K562 (cell line): ENCODE data around the gene TUBA8. TPM values are rescaled to one million over a fixed set of nuclear protein-coding genes. Genes with fewer than 3 reads are reported as not detected.

Source experiments
- ATAC-seq: fragments of 200-7000 bp; cut with Tn5 transposase; 3 replicates; pipeline ENCODE4 v1.9.1; 2020; ENCODE audit warnings: moderate library complexity
- BruUV-seq: library from RNA; stranded (reverse); fragments of 400-500 nt; replicated peaks from 2 replicates; lab custom pipeline; 2021; lab: Mats Ljungman, UMichigan
- CTCF ChIA-PET: fragments of 300-600 bp; formaldehyde crosslinking; extraction: SDS; loops from one replicate; lab custom pipeline; 2021; ENCODE audit warnings: low intra/inter-chr PET ratio; lab: Yijun Ruan, JAX
- POLR2A ChIA-PET: fragments of 300-600, 350-650 bp; sonication (Branson Sonifier 250); formaldehyde crosslinking; extraction: SDS; loops from one replicate; lab custom pipeline; 2021; ENCODE audit warnings: antibody characterized with exemption, inconsistent platforms; lab: Yijun Ruan, JAX
- DNase-seq, 4 experiments: peaks; one replicate each; pipeline versions ENCODE4 v3.0.0 to v3.0.0-alpha.2; 2011 to 2018; ENCODE audit warnings: low spot score in 3 of 4, mixed read lengths in 3 of 4; ENCODE audit errors: extremely low read depth in 1 of 4
- FAIRE-seq: peaks from 2 replicates; lab custom pipeline; 2011; peaks lifted over from hg19 to GRCh38; lab: Jason Lieb, UNC
- H2AFZ ChIP-seq: 2 replicates; pipeline ENCODE4 v1.6.0; 2011; ENCODE audit warnings: low read depth, low read length, control low read depth, inconsistent platforms
- H3K27ac ChIP-seq: fragments of 200-600 bp; 3 replicates; pipeline ENCODE4 v1.8.0; 2011; ENCODE audit warnings: low read depth, mild to moderate bottlenecking, control low read depth, inconsistent platforms, low read length, moderate library complexity, mixed read lengths; ENCODE audit errors: extremely low read depth
- H3K27me3 ChIP-seq, 2 experiments: fragments of 300-600 bp in 1 of 2; 2 replicates in 1 of 2; 3 replicates in 1 of 2; pipeline versions ENCODE4 v1.6.0 to v1.8.0; 2011; ENCODE audit warnings: inconsistent platforms in 2 of 2, low read length in 2 of 2, mild to moderate bottlenecking in 1 of 2, mixed read lengths in 1 of 2, moderate library complexity in 1 of 2; ENCODE audit not compliant: control insufficient read depth in 2 of 2, insufficient read depth in 2 of 2
- H3K36me3 ChIP-seq: fragments of 300-600 bp; 3 replicates; pipeline ENCODE4 v1.8.0; 2011; ENCODE audit warnings: mild to moderate bottlenecking, low read length, inconsistent platforms; ENCODE audit not compliant: control insufficient read depth, insufficient read depth
- H3K4me1 ChIP-seq, 2 experiments: fragments of 200-600 bp in 1 of 2; replicated peaks in 1 of 2; 2 replicates in 1 of 2; 3 replicates in 1 of 2; pipeline versions ENCODE4 v1.5.1 to v1.8.0; 2011; ENCODE audit warnings: inconsistent platforms in 2 of 2, low read length in 2 of 2, mild to moderate bottlenecking in 1 of 2, mixed read lengths in 1 of 2, moderate library complexity in 1 of 2; ENCODE audit not compliant: control insufficient read depth in 2 of 2, insufficient read depth in 2 of 2
- H3K4me2 ChIP-seq: 2 replicates; pipeline ENCODE4 v1.6.1; 2011; ENCODE audit warnings: low read length, control low read depth, inconsistent platforms, mixed read lengths; ENCODE audit not compliant: insufficient read depth
- H3K4me3 ChIP-seq: fragments of 200-600 bp; sonication (generic), shearing (Covaris generic); 2 replicates; pipeline ENCODE4 v1.5.1; 2016; ENCODE audit warnings: control low read depth, inconsistent platforms
- H3K79me2 ChIP-seq: fragments of 200-600 bp; 3 replicates; pipeline ENCODE4 v1.8.0; 2011; ENCODE audit warnings: low read length, inconsistent platforms; ENCODE audit not compliant: control insufficient read depth, insufficient read depth
- H3K9ac ChIP-seq, 2 experiments: 2 replicates each; pipeline versions ENCODE4 v1.6.0 to v1.6.1; 2011; ENCODE audit warnings: low read depth in 2 of 2, low read length in 2 of 2, control low read depth in 1 of 2, inconsistent platforms in 1 of 2, mild to moderate bottlenecking in 1 of 2, mixed read lengths in 1 of 2; ENCODE audit not compliant: insufficient read depth in 1 of 2
- H3K9me1 ChIP-seq: one replicate; pipeline ENCODE4 v1.6.0; 2011; ENCODE audit warnings: inconsistent platforms, mild to moderate bottlenecking, low read length, moderate library complexity; ENCODE audit not compliant: control insufficient read depth, insufficient read depth
- H3K9me3 ChIP-seq: replicated peaks from 2 replicates; pipeline ENCODE4 v1.5.1; 2011; ENCODE audit warnings: low read depth, low read length, inconsistent platforms; ENCODE audit not compliant: control insufficient read depth, insufficient read depth
- H4K20me1 ChIP-seq: replicated peaks from 2 replicates; pipeline ENCODE4 v1.6.1; 2011; ENCODE audit warnings: low read length, inconsistent platforms, mixed read lengths; ENCODE audit not compliant: control insufficient read depth, insufficient read depth
- MAFG ChIP-seq: fragments of 450-650 bp; conservative IDR thresholded peaks from 2 replicates; pipeline ENCODE4 v1.6.1; 2016; ENCODE audit warnings: missing genetic modification characterization, missing compliant biosample characterization
- SMC3 ChIP-seq: conservative IDR thresholded peaks from 2 replicates; pipeline ENCODE4 v1.6.1; 2011; ENCODE audit warnings: low read depth, low read length, improper control_type of control experiment; ENCODE audit not compliant: insufficient read depth
- YBX1 ChIP-seq: fragments of 450-650 bp; IDR thresholded peaks from 2 replicates; pipeline ENCODE4 v1.7.1; 2016; ENCODE audit warnings: mild to moderate bottlenecking
- ZFPM2 ChIP-seq: fragments of 250-450 bp; sonication (Bioruptor Pico); IDR thresholded peaks from 2 replicates; pipeline ENCODE4 v1.5.1; 2022; ENCODE audit warnings: mild to moderate bottlenecking
- ZNF512 ChIP-seq: IDR thresholded peaks from 2 replicates; pipeline ENCODE4 v1.6.1; 2016; ENCODE audit warnings: missing genetic modification characterization, missing compliant biosample characterization
- ZZZ3 ChIP-seq: fragments of 450-650 bp; IDR thresholded peaks from 2 replicates; pipeline ENCODE4 v1.6.1; 2016; ENCODE audit warnings: antibody characterized with exemption, mild to moderate bottlenecking, moderate library complexity
- WGBS: fragments of 100-300 bp; shearing (Covaris generic); methylation state at CpG from one replicate; pipeline ENCODE4 v1.1.6; 2016; ENCODE audit warnings: low coverage, mixed read lengths; ENCODE audit not compliant: insufficient coverage; ENCODE audit errors: missing lambda C conversion rate; 5-methylcytosine and 5-hydroxymethylcytosine counted together
- in situ Hi-C: fragments of 300-500 bp; cut with MboI; formaldehyde crosslinking; loops from 4 replicates; pipeline ENCODE4 v1.15.0; 2018; ENCODE audit warnings: inconsistent platforms, mixed read lengths
- intact Hi-C: fragments of 100-400 bp; cut with micrococcal nuclease; formaldehyde crosslinking; loops from 2 replicates; pipeline ENCODE4 v1.14.2; 2022
- polyA plus RNA-seq, 8 experiments: library from polyadenylated mRNA; depleted of rRNA in 4 of 8; stranded (reverse) in 5 of 8; unstranded in 3 of 8; fragments of >200 nt; fragmentation: Nextera tagmentation in 2 of 8; fragmentation: Illumina TruSeq in 1 of 8; extraction: Ambion mirVana in 2 of 8; extraction: Trizol in 1 of 8; gene quantifications; 2 replicates each; pipeline versions ENCODE4 v1.2.1 to v1.2.3, GENCODE V29; 2011 to 2014; ENCODE audit warnings: inconsistent platforms in 1 of 8, missing spikeins in 1 of 8
- total RNA-seq, 7 experiments: library from RNA; depleted of rRNA in 6 of 7; stranded (reverse); fragments of >200 nt in 6 of 7; fragmentation: Illumina TruSeq in 2 of 7; extraction: Trizol in 2 of 7; gene quantifications; 2 replicates each; pipeline versions ENCODE4 v1.2.1 to v1.2.3, GENCODE V29; 2011 to 2021; ENCODE audit warnings: low replicate concordance in 1 of 7
- TF ChIP-seq, protein P1 (sequence below): fragments of 450-650 bp; IDR thresholded peaks from 2 replicates; pipeline ENCODE4 v1.6.1; 2016; ENCODE audit warnings: antibody characterized with exemption
- TF ChIP-seq, protein P2 (sequence below): fragments of 450-650 bp; IDR thresholded peaks from 2 replicates; pipeline ENCODE4 v1.6.1; 2016; ENCODE audit warnings: borderline replicate concordance
- TF ChIP-seq, protein P3 (sequence below): fragments of 250-450 bp; sonication (Bioruptor Pico); IDR thresholded peaks from 2 replicates; pipeline ENCODE4 v1.8.0; 2022; ENCODE audit warnings: moderate library complexity, mild to moderate bottlenecking, inconsistent platforms

Gene TUBA8
- total and polyA plus RNA-seq, 9 of the 15 experiments (the other 6 are each of a cell fraction or from before 2014, with no cell fraction given), result 0.07 to 1.1 (median 0.65) TPM

- no peaks in the 10 kb centered on the region for H3K36me3 ChIP-seq
- FAIRE-seq (no peak), DNase-seq (no peak), ATAC-seq (no peak; the same call in 1 of the 3 replicates)
- TF ChIP-seq SMC3, result no peak
- TF ChIP-seq YBX1, result no peak
- TF ChIP-seq ZFPM2 (CRISPR knock-in tag), result no peak
- CTCF ChIA-PET, result no interaction called here
- H2AFZ ChIP-seq, result no peak overlapping the region
- intact Hi-C loops (no loop called here), in situ Hi-C loops (no loop called here)
- H3K4me1 ChIP-seq, result peaks cover 0 to 11% of the 10 kb centered on the region in 2 experiments; a peak in 1 of 5 replicates
- no peak overlapping the region for H3K27ac ChIP-seq
- H3K9ac ChIP-seq, result peak overlapping the region in 1 of 2 experiments; percentile 28; a peak in 1 of 4 replicates
- no peaks in the 10 kb centered on the region for H3K79me2 ChIP-seq
- no peaks in the 10 kb centered on the region for H3K9me3 ChIP-seq
- no peaks in the 10 kb centered on the region for H3K9me1 ChIP-seq
- POLR2A ChIA-PET, result interaction anchor here (0.6 to 1.2 kb wide), 2 partner anchors 13 to 15 kb away, joined by 3 to 4 read pairs; no protein-coding TSS in a partner anchor
- WGBS, result 33% methylated on average over 11 of the region's 11 CpGs
- 0 out of 2 replicates have a peak, but pooled peaks cover 3% of the 10 kb centered on the region for H4K20me1 ChIP-seq
- BruUV-seq, result no TSS peak
- H3K4me3 ChIP-seq, result no peak overlapping the region
- peaks cover 13 to 47% of the 10 kb centered on the region in 2 experiments; a peak in 3 of 5 replicates for H3K27me3 ChIP-seq
- no peak overlapping the region for H3K4me2 ChIP-seq
Measured at GRCh38 chr22:18113680-18114394, 3.2 kb downstream of the TUBA8 start.

DNA sequence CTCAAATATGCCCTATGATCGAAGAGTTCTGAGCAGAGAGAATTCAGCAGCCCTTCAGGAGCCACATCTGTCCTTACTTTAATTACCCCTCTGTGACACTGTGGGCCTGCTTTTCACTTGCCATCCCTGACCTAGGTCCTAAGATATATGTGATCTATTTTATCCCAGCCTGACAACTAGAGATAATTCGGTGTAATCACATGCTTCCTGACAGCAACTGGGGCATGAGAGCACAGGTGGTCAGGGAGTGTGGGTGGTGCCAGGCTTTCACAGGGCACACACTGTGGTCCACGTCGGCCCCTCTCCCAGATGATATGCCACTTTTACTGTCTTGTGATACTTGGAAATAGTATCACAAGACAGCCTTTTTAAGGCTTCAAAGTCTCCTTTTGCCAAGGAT lies 3.9 kb downstream of the TUBA8 start:
- no peaks in the 10 kb centered on the region for H3K9me3 ChIP-seq
- no peaks in the 10 kb centered on the region for H3K79me2 ChIP-seq
- H3K36me3 ChIP-seq, result no peaks in the 10 kb centered on the region
- WGBS, result 6% methylated on average over 4 of the region's 4 CpGs
- intact Hi-C loops (no loop called here), in situ Hi-C loops (no loop called here)
- no peak for DNase-seq
- ChIA-PET CTCF (no interaction called here), POLR2A (interaction anchor here (0.6 to 1.2 kb wide), 2 partner anchors 13 to 15 kb away, joined by 3 to 4 read pairs; no protein-coding TSS in a partner anchor)
- H3K27me3 ChIP-seq, result peaks cover 15 to 53% of the 10 kb centered on the region in 2 experiments; a peak in 3 of 5 replicates
- H4K20me1 ChIP-seq, result 0 out of 2 replicates have a peak, but pooled peaks cover 3% of the 10 kb centered on the region
- no TSS peak for BruUV-seq
- no peaks in the 10 kb centered on the region for H3K9me1 ChIP-seq
- no peak overlapping the region for H3K4me3 ChIP-seq
- H3K4me2 ChIP-seq, result no peak overlapping the region
- H3K27ac ChIP-seq, result no peak overlapping the region
- FAIRE-seq, result no peak
- peaks cover 0 to 11% of the 10 kb centered on the region in 2 experiments; a peak in 1 of 5 replicates for H3K4me1 ChIP-seq
- H3K9ac ChIP-seq, result no peak overlapping the region
- ATAC-seq, result no peak
- no peak overlapping the region for H2AFZ ChIP-seq
- TF ChIP-seq ZZZ3, result no peak
- no peak for TF ChIP-seq ZNF512 (tag)
- TF ChIP-seq, protein P1, sequence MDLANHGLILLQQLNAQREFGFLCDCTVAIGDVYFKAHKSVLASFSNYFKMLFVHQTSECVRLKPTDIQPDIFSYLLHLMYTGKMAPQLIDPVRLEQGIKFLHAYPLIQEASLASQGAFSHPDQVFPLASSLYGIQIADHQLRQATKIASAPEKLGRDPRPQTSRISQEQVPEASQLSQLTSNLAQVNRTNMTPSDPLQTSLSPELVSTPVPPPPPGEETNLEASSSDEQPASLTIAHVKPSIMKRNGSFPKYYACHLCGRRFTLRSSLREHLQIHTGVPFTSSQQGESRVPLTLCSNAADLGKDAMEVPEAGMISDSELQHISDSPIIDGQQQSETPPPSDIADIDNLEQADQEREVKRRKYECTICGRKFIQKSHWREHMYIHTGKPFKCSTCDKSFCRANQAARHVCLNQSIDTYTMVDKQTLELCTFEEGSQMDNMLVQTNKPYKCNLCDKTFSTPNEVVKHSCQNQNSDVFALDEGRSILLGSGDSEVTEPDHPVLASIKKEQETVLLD, result no peak
- TF ChIP-seq, protein P2, sequence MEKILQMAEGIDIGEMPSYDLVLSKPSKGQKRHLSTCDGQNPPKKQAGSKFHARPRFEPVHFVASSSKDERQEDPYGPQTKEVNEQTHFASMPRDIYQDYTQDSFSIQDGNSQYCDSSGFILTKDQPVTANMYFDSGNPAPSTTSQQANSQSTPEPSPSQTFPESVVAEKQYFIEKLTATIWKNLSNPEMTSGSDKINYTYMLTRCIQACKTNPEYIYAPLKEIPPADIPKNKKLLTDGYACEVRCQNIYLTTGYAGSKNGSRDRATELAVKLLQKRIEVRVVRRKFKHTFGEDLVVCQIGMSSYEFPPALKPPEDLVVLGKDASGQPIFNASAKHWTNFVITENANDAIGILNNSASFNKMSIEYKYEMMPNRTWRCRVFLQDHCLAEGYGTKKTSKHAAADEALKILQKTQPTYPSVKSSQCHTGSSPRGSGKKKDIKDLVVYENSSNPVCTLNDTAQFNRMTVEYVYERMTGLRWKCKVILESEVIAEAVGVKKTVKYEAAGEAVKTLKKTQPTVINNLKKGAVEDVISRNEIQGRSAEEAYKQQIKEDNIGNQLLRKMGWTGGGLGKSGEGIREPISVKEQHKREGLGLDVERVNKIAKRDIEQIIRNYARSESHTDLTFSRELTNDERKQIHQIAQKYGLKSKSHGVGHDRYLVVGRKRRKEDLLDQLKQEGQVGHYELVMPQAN, result no peak
- TF ChIP-seq MAFG (tag), result no peak
- TF ChIP-seq, protein P3, sequence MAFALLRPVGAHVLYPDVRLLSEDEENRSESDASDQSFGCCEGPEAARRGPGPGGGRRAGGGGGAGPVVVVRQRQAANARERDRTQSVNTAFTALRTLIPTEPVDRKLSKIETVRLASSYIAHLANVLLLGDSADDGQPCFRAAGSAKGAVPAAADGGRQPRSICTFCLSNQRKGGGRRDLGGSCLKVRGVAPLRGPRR, result no peak
